NCI-H345 treated with DMSO at 0.1 percent for 48 hours (cell line): ENCODE results near the gene TMEM8B.

Source experiments
- DNase-seq: peaks from one replicate; lab custom pipeline; 2025; ENCODE audit not compliant: unreplicated experiment; lab: John Stamatoyannopoulos, UW

The TMEM8B gene

DNA sequence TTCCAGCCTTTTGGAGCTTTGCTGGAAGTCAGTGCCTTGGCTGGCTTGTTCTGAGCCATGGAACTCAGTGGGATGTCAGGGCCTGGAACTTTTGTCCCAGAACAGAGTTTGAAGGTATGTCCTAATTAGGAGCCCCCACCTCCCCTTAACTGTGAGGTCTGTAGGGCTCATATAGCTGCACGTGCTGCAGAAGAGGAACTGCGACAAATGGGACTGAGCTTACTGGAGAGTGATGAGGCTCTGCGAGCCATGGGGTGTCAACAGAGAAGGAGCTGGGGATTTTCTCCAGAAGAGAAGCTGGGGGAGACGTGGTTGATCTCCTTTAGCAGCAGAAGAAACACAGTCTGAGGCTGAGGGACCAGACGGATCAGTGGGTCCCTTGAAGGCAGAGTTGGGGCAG lies 10.9 kb downstream of the TMEM8B start:
- no peak for DNase-seq

GRCh38 chr9:35840881-35841644 lies 12.0 kb downstream of the TMEM8B start:
- DNase-seq = no peak

DNA sequence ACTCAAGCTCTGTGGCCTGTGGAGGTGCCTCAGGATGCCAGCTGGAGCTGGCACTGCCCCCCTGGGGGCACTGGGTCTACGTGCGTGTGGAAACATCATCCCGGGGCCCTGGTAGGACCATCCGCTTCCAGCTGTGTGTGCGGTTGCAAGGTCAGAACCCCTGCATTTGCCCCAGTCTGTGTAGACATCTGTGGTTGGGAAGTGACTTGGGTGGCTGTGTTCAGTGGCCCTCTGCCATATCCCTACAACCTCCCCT lies 12.5 kb downstream of the TMEM8B start:
- no peak for DNase-seq

- DNase-seq = no peak
These were observed 13.2 kb downstream of the TMEM8B start for GRCh38 chr9:35842020-35842745.

DNA sequence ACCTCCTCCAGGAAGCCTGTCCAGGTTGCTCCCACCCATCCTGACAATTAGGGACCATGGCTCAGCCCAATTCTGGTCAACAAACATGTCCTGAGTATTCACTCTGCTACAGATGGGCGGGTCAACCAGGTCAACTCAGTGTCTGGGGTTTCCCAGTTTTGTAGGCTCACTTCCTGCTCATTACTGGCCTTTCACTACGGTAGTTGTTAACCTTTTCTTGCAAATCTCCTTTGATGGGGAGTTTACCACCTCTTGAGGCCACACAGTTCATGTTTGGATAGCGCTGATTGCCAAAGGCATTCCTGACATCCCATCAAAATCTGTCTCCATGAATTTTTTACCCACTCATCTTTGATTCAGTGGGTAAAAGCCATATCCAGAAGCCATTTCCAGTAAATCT lies 13.8 kb downstream of the TMEM8B start:
- no peak for DNase-seq

DNA sequence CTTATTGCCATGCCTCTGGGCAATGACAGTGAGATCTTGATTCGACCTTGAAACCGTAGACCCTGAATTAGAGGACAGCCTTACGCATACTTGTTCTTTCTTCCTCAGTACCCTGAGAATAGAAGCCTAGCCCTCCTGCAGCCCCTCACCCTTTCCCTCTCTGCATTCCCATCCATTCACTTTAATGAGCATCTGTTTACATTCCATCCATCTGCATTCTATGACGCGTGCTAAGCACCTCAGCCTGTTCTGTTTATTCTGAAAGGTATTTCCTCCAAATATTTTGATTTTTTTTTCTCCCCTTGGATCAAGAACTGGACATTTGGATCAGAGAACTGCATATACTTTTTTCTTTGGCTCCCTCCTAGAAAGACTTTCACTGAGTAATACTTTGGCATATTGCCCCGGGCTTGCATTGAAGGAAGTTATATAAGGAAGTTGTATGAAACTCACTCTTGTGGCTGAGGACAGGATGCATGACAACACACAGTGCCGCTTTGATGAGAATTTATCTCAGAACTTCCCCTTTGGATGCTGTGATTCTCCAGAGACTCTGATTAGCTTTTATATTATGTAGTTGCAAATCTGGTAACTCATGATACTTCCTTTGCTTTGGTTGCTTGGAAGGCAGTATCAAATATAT lies 15.7 kb downstream of the TMEM8B start:
- DNase-seq = no peak

- no peak for DNase-seq
These were observed 17.1 kb downstream of the TMEM8B start for GRCh38 chr9:35845824-35846771.

GRCh38 chr9:35847792-35848572 lies 19.0 kb downstream of the TMEM8B start:
- no peak for DNase-seq

GRCh38 chr9:35852267-35852815 lies 23.3 kb downstream of the TMEM8B start:
- DNase-seq = no peak

DNA sequence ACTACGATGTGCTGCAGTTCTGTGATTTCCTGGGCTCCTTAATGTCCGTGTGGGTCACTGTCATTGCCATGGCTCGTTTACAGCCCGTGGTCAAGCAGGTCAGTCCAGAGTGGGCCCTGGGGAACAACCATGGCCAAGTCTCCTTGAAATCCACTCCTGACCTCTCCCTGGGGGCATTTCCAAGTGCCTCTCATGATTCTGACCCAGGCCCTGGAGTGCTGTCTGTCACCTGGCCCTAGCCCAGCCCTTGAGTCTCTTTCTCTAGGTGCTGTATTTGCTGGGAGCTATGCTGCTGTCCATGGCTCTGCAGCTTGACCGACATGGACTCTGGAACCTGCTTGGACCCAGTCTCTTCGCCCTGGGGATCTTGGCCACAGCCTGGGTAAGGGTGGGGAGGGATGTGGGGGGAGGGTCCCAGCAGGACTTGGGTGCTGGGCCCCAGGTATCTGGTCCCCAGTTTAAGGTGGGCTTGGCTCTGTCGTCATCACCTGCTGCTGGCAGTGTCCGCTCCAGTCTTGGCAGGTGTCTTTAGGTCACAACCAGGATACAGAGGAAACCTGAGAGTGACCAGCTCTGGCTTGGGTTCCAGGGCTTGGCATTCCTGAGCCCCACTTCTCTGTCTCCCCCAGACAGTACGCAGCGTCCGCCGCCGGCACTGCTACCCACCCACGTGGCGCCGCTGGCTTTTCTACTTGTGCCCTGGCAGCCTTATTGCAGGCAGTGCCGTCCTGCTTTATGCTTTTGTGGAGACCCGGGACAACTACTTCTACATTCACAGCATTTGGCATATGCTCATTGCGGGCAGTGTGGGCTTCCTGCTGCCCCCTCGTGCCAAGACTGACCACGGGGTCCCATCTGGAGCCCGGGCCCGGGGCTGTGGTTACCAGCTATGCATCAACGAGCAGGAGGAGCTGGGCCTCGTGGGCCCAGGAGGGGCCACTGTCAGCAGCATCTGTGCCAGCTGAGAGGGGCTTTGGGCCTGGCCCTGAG lies 24.1 kb downstream of the TMEM8B start:
- no peak for DNase-seq

DNA sequence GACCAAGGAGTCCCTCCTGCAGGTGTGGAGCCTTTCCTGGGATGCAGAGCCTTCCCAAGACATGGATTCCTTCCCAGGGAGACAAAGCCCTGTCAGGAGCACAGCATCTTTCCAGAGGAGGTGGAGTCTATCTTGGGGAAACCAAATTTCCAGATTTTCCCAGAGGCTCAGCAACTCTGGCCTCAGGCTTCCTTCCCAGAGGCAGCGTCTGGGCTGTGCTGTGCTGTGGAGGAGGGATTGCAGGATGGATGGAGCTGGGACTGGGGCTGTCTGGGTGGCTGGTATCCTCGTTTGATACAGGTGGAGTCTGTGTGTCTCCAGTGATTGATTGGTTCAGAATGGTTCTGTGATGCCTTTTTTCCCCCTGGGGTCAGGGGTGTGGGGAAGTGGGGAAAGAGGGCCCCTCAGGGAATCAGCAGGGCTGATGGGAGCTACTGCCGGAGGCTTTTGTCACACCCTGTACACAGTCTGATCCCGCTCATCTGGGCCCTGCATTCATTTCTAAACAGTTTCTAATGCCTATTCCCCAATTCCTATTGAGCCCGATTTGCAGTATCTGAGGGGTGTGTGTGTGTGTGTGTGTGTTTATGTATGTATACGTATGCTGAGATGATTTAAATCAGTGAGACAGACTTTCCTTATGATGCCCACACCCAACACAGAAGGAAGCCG lies 25.2 kb downstream of the TMEM8B start:
- no peak for DNase-seq

GRCh38 chr9:35856206-35856605 lies 27.2 kb downstream of the TMEM8B start:
- no peak for DNase-seq

- no peak for DNase-seq
These were observed 27.9 kb downstream of the TMEM8B start for GRCh38 chr9:35856882-35857281.

GRCh38 chr9:35858458-35858857 lies 29.4 kb downstream of the TMEM8B start:
- no peak for DNase-seq

- DNase-seq = no peak
These were observed 30.4 kb downstream of the TMEM8B start for GRCh38 chr9:35859310-35859989.

DNA sequence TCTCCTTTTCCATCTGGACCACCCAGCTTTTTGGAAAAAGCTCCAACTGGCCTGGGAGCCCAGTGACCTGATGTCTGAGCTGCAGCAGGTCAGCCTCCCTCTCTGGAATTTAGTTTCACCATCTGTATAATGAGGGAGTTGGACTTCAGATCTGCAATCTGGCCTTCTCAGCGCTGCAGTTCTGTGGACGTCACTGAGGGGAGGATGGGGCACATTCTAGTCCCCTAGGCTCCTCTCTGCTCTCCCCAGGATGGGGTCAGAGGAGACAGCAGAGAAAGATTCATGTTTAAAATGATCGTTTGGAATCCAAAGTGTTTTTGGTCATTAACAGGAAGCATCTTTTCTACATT lies 30.9 kb downstream of the TMEM8B start:
- no peak for DNase-seq

- no peak for DNase-seq
These were observed 32.3 kb downstream of the TMEM8B start for GRCh38 chr9:35861161-35861897.
